H1 (cell line): ENCODE measurements around the gene SLC9A3. TPM values are rescaled to one million over a fixed set of nuclear protein-coding genes. Genes with fewer than 3 reads are reported as not detected.

Experiments
- ASH2L ChIP-seq: fragments of 200-600, 300-600 bp; sonication (generic); IDR thresholded peaks from one replicate; pipeline ENCODE4 v1.7.1; 2017; ENCODE audit warnings: low read length
- BACH1 ChIP-seq: IDR thresholded peaks from 2 replicates; pipeline ENCODE4 v1.6.1; 2012; ENCODE audit warnings: low read length, improper control_type of control experiment
- CHD1 ChIP-seq: IDR thresholded peaks from 2 replicates; pipeline ENCODE4 v1.6.1; 2012; ENCODE audit warnings: low read depth, low read length, improper control_type of control experiment
- CHD7 ChIP-seq: fragments of 300-600 bp; sonication (generic); IDR thresholded peaks from 2 replicates; pipeline ENCODE4 v1.7.1; 2012; ENCODE audit warnings: low read length, moderate library complexity, mild to moderate bottlenecking, inconsistent platforms; ENCODE audit not compliant: insufficient replicate concordance
- HDAC6 ChIP-seq: IDR thresholded peaks from one replicate; pipeline ENCODE4 v1.7.1; 2012; ENCODE audit warnings: low read depth, mild to moderate bottlenecking, inconsistent platforms, low read length, moderate library complexity
- JUN ChIP-seq: IDR thresholded peaks from 2 replicates; pipeline ENCODE4 v1.6.1; 2011; ENCODE audit warnings: low read depth, mild to moderate bottlenecking, improper control_type of control experiment, low read length
- JUND ChIP-seq: IDR thresholded peaks from 2 replicates; pipeline ENCODE4 v1.6.1; 2011; ENCODE audit warnings: mild to moderate bottlenecking, improper control_type of control experiment, low read length
- KDM1A ChIP-seq: fragments of 200-600, 300-600 bp; sonication (generic); IDR thresholded peaks from 2 replicates; pipeline ENCODE4 v1.7.1; 2016; ENCODE audit warnings: mild to moderate bottlenecking, low read length, borderline replicate concordance
- NANOG ChIP-seq: IDR thresholded peaks from 2 replicates; pipeline ENCODE4 v1.6.1; 2011; ENCODE audit warnings: low read length, low read depth, mild to moderate bottlenecking, inconsistent platforms; ENCODE audit not compliant: insufficient read depth, poor library complexity, severe bottlenecking
- PHF8 ChIP-seq: fragments of 200-600 bp; sonication (generic); conservative IDR thresholded peaks from 2 replicates; pipeline ENCODE4 v1.7.1; 2012; ENCODE audit warnings: low read depth, mild to moderate bottlenecking, inconsistent platforms, low read length, moderate library complexity
- RFX5 ChIP-seq: IDR thresholded peaks from 2 replicates; pipeline ENCODE4 v1.6.1; 2011; ENCODE audit warnings: low read depth, low read length, improper control_type of control experiment, borderline replicate concordance
- SIRT6 ChIP-seq: IDR thresholded peaks from one replicate; pipeline ENCODE4 v1.7.1; 2012; ENCODE audit warnings: low read length, inconsistent platforms
- SP1 ChIP-seq: IDR thresholded peaks from 2 replicates; pipeline ENCODE4 v1.6.1; 2011; ENCODE audit warnings: low read depth, low read length
- polyA plus RNA-seq, 7 experiments: library from polyadenylated mRNA; depleted of rRNA in 3 of 7; stranded (reverse) in 5 of 7; unstranded in 2 of 7; fragments of >200 nt in 5 of 7; fragments of 200-250 nt in 2 of 7; gene quantifications; 1 replicate in 5 of 7; 2 replicates in 1 of 7; 4 replicates in 1 of 7; pipeline versions ENCODE4 v1.2.1 to v1.2.3, GENCODE V29; 2011 to 2013; ENCODE audit warnings: missing spikeins in 2 of 7, mixed read lengths in 2 of 7
- total RNA-seq: library from RNA; stranded (reverse); fragmentation: NEBNext Ultra II Directional; extraction: Animal tissue kit (Norgen Biotek cat#: 25700); gene quantifications from 2 replicates; pipeline ENCODE4 v1.2.1, GENCODE V29; 2021

The SLC9A3 gene
- total and polyA plus RNA-seq, 2 of the 8 experiments (the other 6 are each of a cell fraction or from before 2014, with no cell fraction given), result 0.95 to 1.0 TPM

- TF ChIP-seq CHD7 (no peak), JUN (no peak), BACH1 (no peak), KDM1A (no peak), HDAC6 (no peak), SIRT6 (no peak), PHF8 (no peak), RFX5 (no peak), CHD1 (no peak), JUND (no peak), SP1 (no peak), NANOG (no peak), ASH2L (no peak)
Measured at GRCh38 chr5:475704-476101, 48.5 kb downstream of the SLC9A3 start (continued).
